ENCODE results near the gene SEMA4C.

DNA sequence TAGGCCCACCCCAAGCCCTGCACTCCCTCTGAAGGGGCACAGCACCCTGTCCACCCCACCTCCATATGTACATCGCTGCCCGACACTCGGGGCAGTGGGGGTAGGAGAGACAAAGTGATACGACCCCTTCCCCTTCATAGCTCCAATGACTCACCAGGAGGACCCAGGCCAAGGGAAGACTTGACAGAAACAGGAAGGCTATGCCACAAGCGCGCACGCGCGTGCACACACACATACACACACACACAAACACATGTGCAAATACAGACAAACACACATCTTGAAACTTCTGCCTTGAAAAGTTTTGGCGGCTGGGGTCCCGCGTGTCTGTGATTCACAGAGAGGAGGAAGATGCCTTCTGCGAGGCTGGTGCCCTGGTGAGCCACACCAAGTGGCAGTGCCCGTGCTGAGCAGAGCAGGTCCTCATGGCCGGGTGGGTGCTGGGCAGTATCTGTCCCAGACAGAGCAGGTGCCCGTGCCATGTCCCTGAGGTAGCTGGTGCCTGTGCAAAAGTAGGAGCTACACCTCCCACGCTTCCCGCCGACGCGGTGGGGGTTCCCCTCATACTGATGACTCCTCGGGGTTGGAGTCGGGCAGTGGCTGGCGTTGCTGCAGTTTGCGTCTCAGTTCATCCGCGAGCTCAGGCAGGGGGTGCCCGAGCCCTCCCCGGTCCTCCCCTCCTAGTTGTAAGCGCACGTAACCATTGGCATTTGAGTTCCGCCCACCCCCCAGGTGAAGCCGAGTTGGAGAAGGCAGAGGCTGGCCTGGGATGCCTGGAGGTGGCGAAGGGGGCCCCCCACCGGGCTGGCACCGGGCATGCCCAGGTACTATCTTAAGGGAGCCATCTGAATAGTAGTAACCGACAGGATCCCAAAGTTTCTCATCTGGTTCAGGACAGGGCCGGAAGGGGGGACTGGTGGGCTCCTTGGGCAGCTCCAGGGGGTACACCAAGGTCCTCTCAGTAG is 9.5 kb downstream of the SEMA4C start:
- TF ChIP-seq EZH2 (IDR thresholded peaks at IDR 0.05; ENCODE audit: borderline replicate concordance, insufficient read depth, low read length, poor library complexity, severe bottlenecking) (no peak), REST (IDR thresholded peaks at IDR 0.05; ENCODE audit: borderline replicate concordance) (no peak), CTCF (IDR thresholded peaks at IDR 0.05; ENCODE audit: poor library complexity, severe bottlenecking) (no peak), EP300 (conservative IDR thresholded peaks at IDR 0.05; ENCODE audit: poor library complexity, severe bottlenecking) (no peak), MXI1 (conservative IDR thresholded peaks at IDR 0.05; ENCODE audit: poor library complexity, severe bottlenecking) (no peak)

Data from neural cell (in vitro differentiated cells).